ENCODE results near the gene PDGFB.

- TF ChIP-seq CTCF (IDR thresholded peaks at IDR 0.05; ENCODE audit: low read length) (no peak), EZH2 (IDR thresholded peaks at IDR 0.05; ENCODE audit: borderline replicate concordance, low read length) (no peak)
These were observed 38.3 kb downstream of the PDGFB start for GRCh38 chr22:39206491-39206890.
